ENCODE results near the gene GARIN6.

GARIN6 gene

DNA sequence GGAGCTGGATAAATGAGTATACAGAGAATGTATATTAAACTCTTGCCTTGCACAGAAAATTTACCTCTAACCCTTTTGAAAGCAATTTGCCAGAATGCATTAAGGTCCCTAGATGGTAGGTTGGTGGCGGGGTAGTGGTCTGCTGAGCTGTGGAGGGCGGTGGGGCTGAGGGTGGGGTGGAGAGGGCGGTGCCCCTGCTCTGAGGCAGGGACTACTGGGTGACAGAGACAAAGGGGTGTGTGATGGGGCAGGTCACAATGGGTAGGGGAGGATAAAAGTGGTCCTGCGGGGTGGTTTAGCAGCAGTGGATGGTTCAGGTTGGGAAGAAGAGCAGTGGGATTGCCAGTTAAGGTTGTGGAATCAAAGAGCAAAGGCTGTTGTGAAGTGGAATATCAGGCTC is at the start of gene GARIN6:
Gene GARIN6, plus strand, starts transcription at position 301 of the 400 bp plus-strand sequence. CDS start 422 bp downstream, outside the sequence.
- no peak for DNase-seq (ENCODE audit: low read depth, low spot score)
- in situ Hi-C loops (cut with HindIII; ENCODE audit: low sequenced_read_pairs), result no loop called here
- TF ChIP-seq CTCF (IDR thresholded peaks at IDR 0.05; ENCODE audit: low read depth, low read length), result no peak
- H3K4me3 ChIP-seq (ENCODE audit: low read depth, low read length), result no peak within 1 kb of the TSS

DNA sequence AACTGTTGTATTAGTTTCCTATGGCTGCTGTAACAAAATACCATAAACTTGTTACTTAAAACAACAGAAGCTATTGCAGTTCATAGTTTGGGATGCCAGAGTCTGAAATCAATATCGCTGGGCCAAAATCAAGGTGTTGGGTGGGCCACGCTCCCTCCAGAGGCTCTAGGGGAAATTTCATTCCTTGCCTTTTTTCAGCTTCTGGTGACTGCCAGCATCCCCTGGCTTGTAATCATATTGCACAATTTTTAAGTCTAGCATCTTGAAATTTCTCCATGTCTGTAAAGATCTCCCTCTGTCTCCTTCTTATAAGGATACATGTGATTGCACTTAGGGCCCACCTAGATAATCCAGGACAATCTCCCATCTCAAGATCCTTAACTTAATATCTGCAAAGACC is 48.8 kb upstream of the GARIN6 start:
- no peak overlapping the region for H3K4me3 ChIP-seq (ENCODE audit: low read depth, low read length)
- in situ Hi-C loops (cut with HindIII; ENCODE audit: low sequenced_read_pairs), result no loop called here
- no peak for DNase-seq (ENCODE audit: low read depth, low spot score)
- TF ChIP-seq CTCF (IDR thresholded peaks at IDR 0.05; ENCODE audit: low read depth, low read length), result no peak

- in situ Hi-C loops (cut with HindIII; ENCODE audit: low sequenced_read_pairs), result no loop called here
- no peak for TF ChIP-seq CTCF (IDR thresholded peaks at IDR 0.05; ENCODE audit: low read depth, low read length)
- H3K4me3 ChIP-seq (ENCODE audit: low read depth, low read length), result no peak overlapping the region
- DNase-seq (ENCODE audit: low read depth, low spot score), result no peak
These were observed 47.2 kb upstream of the GARIN6 start for GRCh38 chr12:99600388-99600787.

- no peak overlapping the region for H3K4me3 ChIP-seq (ENCODE audit: low read depth, low read length)
- in situ Hi-C loops (cut with HindIII; ENCODE audit: low sequenced_read_pairs), result no loop called here
- TF ChIP-seq CTCF (IDR thresholded peaks at IDR 0.05; ENCODE audit: low read depth, low read length), result no peak
- no peak for DNase-seq (ENCODE audit: low read depth, low spot score)
These were observed 37.9 kb upstream of the GARIN6 start for GRCh38 chr12:99609455-99610181.

DNA sequence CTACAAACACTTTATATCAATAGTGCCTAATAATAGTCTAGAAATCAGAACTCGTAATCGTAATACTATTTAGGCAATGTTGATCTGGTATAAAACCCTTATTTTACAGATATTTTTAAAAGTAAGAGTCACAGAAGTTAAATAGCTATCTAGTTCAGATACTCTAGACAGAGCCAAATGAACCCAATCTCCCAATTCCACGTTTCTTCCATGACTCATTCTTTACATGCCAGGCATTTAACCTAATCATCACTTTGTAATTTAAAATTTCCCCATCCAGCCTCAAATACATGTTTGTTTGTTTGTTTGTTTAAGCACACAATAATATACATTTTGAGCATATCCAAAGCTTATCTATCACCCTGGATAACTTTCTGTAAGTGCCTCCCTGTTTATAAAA is 36.4 kb upstream of the GARIN6 start:
- in situ Hi-C loops (cut with HindIII; ENCODE audit: low sequenced_read_pairs), result no loop called here
- TF ChIP-seq CTCF (IDR thresholded peaks at IDR 0.05; ENCODE audit: low read depth, low read length), result no peak
- DNase-seq (ENCODE audit: low read depth, low spot score), result no peak
- no peak overlapping the region for H3K4me3 ChIP-seq (ENCODE audit: low read depth, low read length)

GRCh38 chr12:99611599-99611998 is 36.0 kb upstream of the GARIN6 start:
- no peak for TF ChIP-seq CTCF (IDR thresholded peaks at IDR 0.05; ENCODE audit: low read depth, low read length)
- in situ Hi-C loops (cut with HindIII; ENCODE audit: low sequenced_read_pairs), result no loop called here
- DNase-seq (ENCODE audit: low read depth, low spot score), result no peak
- H3K4me3 ChIP-seq (ENCODE audit: low read depth, low read length), result no peak overlapping the region
